HCT116 (cell line): ENCODE measurements around the gene RPS6KA1. TPM values are rescaled to one million over a fixed set of nuclear protein-coding genes. Genes with fewer than 3 reads are reported as not detected.
A peak's percentile ranks its signal among the peaks of the same experiment; 100 is the strongest.
"Not testable (repeated sequence)": the region's sequence is repeated elsewhere in the genome, so short reads cannot be mapped to it uniquely, and the experiment has no call there.

Experiments
- ATAC-seq: fragments of 200-7000 bp; cut with Tn5 transposase; 2 replicates; pipeline ENCODE4 v1.9.1; 2020; ENCODE audit warnings: mild to moderate bottlenecking, moderate library complexity
- BruUV-seq: library from RNA; stranded (reverse); fragments of 400-500 nt; replicated peaks from 2 replicates; lab custom pipeline; 2021; lab: Mats Ljungman, UMichigan
- CTCF ChIA-PET: fragments of 300-600 bp; sonication (Branson Sonifier 250); formaldehyde crosslinking; loops from one replicate; lab custom pipeline; 2021; ENCODE audit warnings: antibody characterized with exemption; lab: Charles Lee
- POLR2A ChIA-PET: fragments of 300-600, 350-600 bp; sonication (Branson Sonifier 250); formaldehyde crosslinking; loops from one replicate; lab custom pipeline; 2021; ENCODE audit warnings: antibody characterized with exemption; lab: Charles Lee
- RAD21 ChIA-PET, 2 experiments: fragments of 300-600 bp; sonication (Branson Sonifier 250); formaldehyde crosslinking; loops; one replicate each; lab custom pipeline; 2023; ENCODE audit warnings: low total read pairs in 2 of 2; ENCODE audit not compliant: uncharacterized antibody in 2 of 2, unreplicated experiment in 2 of 2, low non-redundant PET in 1 of 2; lab: Charles Lee
- DNase-seq: peaks from one replicate; pipeline ENCODE4 v3.0.0-alpha.2; 2010; ENCODE audit warnings: low read depth, low spot score
- H2AFZ ChIP-seq: fragments of 200-600 bp; shearing (Covaris generic), sonication (generic); 2 replicates; pipeline ENCODE4 v1.6.1; 2017; ENCODE audit warnings: low read depth, mixed run types, mixed read lengths, antibody characterized with exemption, low read length; ENCODE audit not compliant: poor library complexity, severe bottlenecking
- H3K27ac ChIP-seq: 2 replicates; pipeline ENCODE4 v1.5.1; 2012; ENCODE audit warnings: low read depth, low read length
- H3K27me3 ChIP-seq: fragments of 200-600 bp; sonication (generic); 2 replicates; pipeline ENCODE4 v1.6.1; 2016; ENCODE audit warnings: mixed run types, low read length, mixed read lengths; ENCODE audit not compliant: insufficient read depth
- H3K36me3 ChIP-seq, 2 experiments: fragments of 200-500 bp in 1 of 2; fragments of 200-600 bp in 1 of 2; sonication (Bioruptor generic) in 1 of 2; sonication (generic) in 1 of 2; 2 replicates each; pipeline versions ENCODE4 v1.5.1 to v1.6.1; 2014 to 2016; ENCODE audit warnings: low read length in 2 of 2, inconsistent platforms in 1 of 2, mixed read lengths in 1 of 2, mixed run types in 1 of 2; ENCODE audit not compliant: insufficient read depth in 2 of 2, control insufficient read depth in 1 of 2
- H3K4me1 ChIP-seq, 2 experiments: fragments of 200-600 bp in 1 of 2; sonication (generic) in 1 of 2; 2 replicates each; pipeline versions ENCODE4 v1.5.1 to v1.6.1; 2012 to 2017; ENCODE audit warnings: low read length in 2 of 2, inconsistent platforms in 1 of 2, mild to moderate bottlenecking in 1 of 2, mixed read lengths in 1 of 2, mixed run types in 1 of 2, moderate library complexity in 1 of 2; ENCODE audit not compliant: insufficient read depth in 2 of 2, control insufficient read depth in 1 of 2
- H3K4me2 ChIP-seq: fragments of 200-600 bp; sonication (generic); 2 replicates; pipeline ENCODE4 v1.6.1; 2017; ENCODE audit warnings: mixed run types, low read length, mixed read lengths
- H3K4me3 ChIP-seq, 2 experiments: fragments of 200-600 bp in 1 of 2; sonication (generic) in 1 of 2; replicated peaks in 1 of 2; 2 replicates each; pipeline ENCODE4 v1.5.1; 2011 to 2016; ENCODE audit warnings: low read length in 2 of 2, control low read depth in 1 of 2, low read depth in 1 of 2, mild to moderate bottlenecking in 1 of 2, mixed read lengths in 1 of 2, mixed run types in 1 of 2
- H3K79me2 ChIP-seq: fragments of 200-600 bp; sonication (generic); 2 replicates; pipeline ENCODE4 v1.6.1; 2017; ENCODE audit warnings: mild to moderate bottlenecking, mixed run types, low read length, moderate library complexity, mixed read lengths; ENCODE audit not compliant: insufficient read depth
- H3K9ac ChIP-seq: fragments of 200-600 bp; sonication (generic); 2 replicates; pipeline ENCODE4 v1.6.1; 2016; ENCODE audit warnings: low read length, mixed read lengths
- H3K9me2 ChIP-seq: fragments of 200-600 bp; sonication (generic), shearing (Covaris generic); 2 replicates; pipeline ENCODE4 v1.6.1; 2017; ENCODE audit warnings: mixed run types, mild to moderate bottlenecking, moderate library complexity; ENCODE audit not compliant: insufficient read depth
- H3K9me3 ChIP-seq, 2 experiments: fragments of 200-500 bp in 1 of 2; fragments of 200-600 bp in 1 of 2; sonication (Bioruptor generic) in 1 of 2; sonication (generic) in 1 of 2; 2 replicates each; pipeline ENCODE4 v1.6.1; 2014 to 2017; ENCODE audit warnings: low read length in 2 of 2, mixed read lengths in 2 of 2, inconsistent platforms in 1 of 2, low read depth in 1 of 2, mild to moderate bottlenecking in 1 of 2, mixed run types in 1 of 2, moderate library complexity in 1 of 2; ENCODE audit not compliant: control insufficient read depth in 1 of 2, insufficient read depth in 1 of 2
- H4K20me1 ChIP-seq: fragments of 200-600 bp; sonication (generic), shearing (Covaris generic); 2 replicates; pipeline ENCODE4 v1.6.1; 2017; ENCODE audit warnings: mixed run types, mild to moderate bottlenecking, moderate library complexity; ENCODE audit not compliant: insufficient read depth
- CBX3 ChIP-seq: IDR thresholded peaks from 2 replicates; pipeline ENCODE4 v1.6.1; 2012; ENCODE audit warnings: low read depth
- ELF1 ChIP-seq: IDR thresholded peaks from 2 replicates; pipeline ENCODE4 v1.6.1; 2012; ENCODE audit warnings: low read depth, borderline replicate concordance
- EZH2phosphoT487 ChIP-seq: fragments of 200-600 bp; IDR thresholded peaks from 2 replicates; pipeline ENCODE4 v1.6.1; 2018; ENCODE audit warnings: antibody characterized with exemption, borderline replicate concordance
- POLR2A ChIP-seq: IDR thresholded peaks from 2 replicates; pipeline ENCODE4 v1.7.0; 2011; ENCODE audit warnings: borderline replicate concordance; ENCODE audit not compliant: insufficient read depth, insufficient read length; ENCODE audit errors: extremely low read depth
- SIN3A ChIP-seq: IDR thresholded peaks from 2 replicates; pipeline ENCODE4 v1.6.1; 2012; ENCODE audit warnings: low read depth
- ZFX ChIP-seq: fragments of 450-650 bp; IDR thresholded peaks from 2 replicates; pipeline ENCODE4 v1.6.1; 2017
- ZNF274 ChIP-seq: fragments of 200-500 bp; sonication (Bioruptor generic); IDR thresholded peaks from 2 replicates; pipeline ENCODE4 v1.6.1; 2014; ENCODE audit warnings: mild to moderate bottlenecking, low read depth, low read length, inconsistent platforms
- intact Hi-C: fragments of 100-400 bp; cut with micrococcal nuclease; formaldehyde crosslinking; loops from 2 replicates; pipeline ENCODE4 v1.10.0; 2022
- total RNA-seq: library from RNA; stranded (reverse); gene quantifications from one replicate; pipeline ENCODE4 v1.2.1, GENCODE V29; 2021; ENCODE audit not compliant: unreplicated experiment
- TF ChIP-seq, protein P1 (sequence below): IDR thresholded peaks from 2 replicates; pipeline ENCODE4 v1.6.1; 2011; ENCODE audit warnings: mild to moderate bottlenecking, low read length, moderate library complexity; ENCODE audit not compliant: insufficient replicate concordance; ENCODE audit errors: extremely low read depth
- TF ChIP-seq, protein P2 (sequence below): IDR thresholded peaks from 2 replicates; pipeline ENCODE4 v1.6.1; 2012; ENCODE audit warnings: low read depth
- TF ChIP-seq, protein P3 (sequence below): IDR thresholded peaks from 2 replicates; pipeline ENCODE4 v1.6.1; 2012
- TF ChIP-seq, protein P4 (sequence below): IDR thresholded peaks from 2 replicates; pipeline ENCODE4 v1.6.1; 2012

RPS6KA1 gene
- total RNA-seq, 1 experiment from 2014 or later = 47.0 TPM

DNA sequence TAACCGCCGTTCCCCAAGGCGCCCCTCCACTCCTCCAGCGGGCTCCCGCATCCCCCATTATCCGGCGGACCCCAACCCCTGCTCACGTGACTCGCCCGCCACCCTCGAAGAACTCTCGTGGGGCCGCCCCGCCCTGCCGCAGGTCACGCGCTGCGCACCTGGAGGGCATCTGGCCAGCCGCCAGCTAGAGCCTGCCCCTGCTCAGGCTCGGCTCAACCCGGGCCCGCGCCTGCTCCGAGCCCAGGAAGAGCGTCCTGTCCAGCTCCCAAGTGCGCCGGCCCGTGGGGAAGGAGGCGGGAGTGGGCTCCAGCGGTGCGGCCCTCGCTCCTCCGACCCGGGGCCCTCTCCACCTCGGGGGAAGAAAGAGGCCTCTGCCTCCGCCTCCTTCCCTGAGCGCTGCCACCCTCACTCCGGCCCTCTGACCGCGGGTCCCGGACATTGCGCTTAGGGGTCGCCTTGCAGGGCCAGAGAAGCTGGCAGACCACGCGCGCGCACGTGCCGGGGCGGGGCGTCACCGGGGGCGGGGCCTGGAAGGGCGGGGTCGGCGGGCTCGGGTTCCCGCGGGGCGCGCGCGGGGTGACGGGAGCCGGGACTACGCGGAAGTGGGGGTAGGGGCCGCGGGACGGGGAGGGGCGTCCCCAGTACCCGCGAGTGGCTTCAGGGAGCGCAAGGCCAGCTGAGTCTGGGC, 28.9 kb upstream of the RPS6KA1 start (continued):
- TF ChIP-seq, protein P1, sequence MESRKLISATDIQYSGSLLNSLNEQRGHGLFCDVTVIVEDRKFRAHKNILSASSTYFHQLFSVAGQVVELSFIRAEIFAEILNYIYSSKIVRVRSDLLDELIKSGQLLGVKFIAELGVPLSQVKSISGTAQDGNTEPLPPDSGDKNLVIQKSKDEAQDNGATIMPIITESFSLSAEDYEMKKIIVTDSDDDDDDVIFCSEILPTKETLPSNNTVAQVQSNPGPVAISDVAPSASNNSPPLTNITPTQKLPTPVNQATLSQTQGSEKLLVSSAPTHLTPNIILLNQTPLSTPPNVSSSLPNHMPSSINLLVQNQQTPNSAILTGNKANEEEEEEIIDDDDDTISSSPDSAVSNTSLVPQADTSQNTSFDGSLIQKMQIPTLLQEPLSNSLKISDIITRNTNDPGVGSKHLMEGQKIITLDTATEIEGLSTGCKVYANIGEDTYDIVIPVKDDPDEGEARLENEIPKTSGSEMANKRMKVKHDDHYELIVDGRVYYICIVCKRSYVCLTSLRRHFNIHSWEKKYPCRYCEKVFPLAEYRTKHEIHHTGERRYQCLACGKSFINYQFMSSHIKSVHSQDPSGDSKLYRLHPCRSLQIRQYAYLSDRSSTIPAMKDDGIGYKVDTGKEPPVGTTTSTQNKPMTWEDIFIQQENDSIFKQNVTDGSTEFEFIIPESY = peak; percentile 17
- TF ChIP-seq POLR2A (no peak), ELF1 (peak; percentile 84; the same call in 1 of the 2 replicates), ZNF274 (no peak), CBX3 (peak; percentile 52), SIN3A (peak; percentile 79), EZH2phosphoT487 (no peak), ZFX (peak; percentile 73; the same call in 1 of the 2 replicates)
- TF ChIP-seq, protein P2, sequence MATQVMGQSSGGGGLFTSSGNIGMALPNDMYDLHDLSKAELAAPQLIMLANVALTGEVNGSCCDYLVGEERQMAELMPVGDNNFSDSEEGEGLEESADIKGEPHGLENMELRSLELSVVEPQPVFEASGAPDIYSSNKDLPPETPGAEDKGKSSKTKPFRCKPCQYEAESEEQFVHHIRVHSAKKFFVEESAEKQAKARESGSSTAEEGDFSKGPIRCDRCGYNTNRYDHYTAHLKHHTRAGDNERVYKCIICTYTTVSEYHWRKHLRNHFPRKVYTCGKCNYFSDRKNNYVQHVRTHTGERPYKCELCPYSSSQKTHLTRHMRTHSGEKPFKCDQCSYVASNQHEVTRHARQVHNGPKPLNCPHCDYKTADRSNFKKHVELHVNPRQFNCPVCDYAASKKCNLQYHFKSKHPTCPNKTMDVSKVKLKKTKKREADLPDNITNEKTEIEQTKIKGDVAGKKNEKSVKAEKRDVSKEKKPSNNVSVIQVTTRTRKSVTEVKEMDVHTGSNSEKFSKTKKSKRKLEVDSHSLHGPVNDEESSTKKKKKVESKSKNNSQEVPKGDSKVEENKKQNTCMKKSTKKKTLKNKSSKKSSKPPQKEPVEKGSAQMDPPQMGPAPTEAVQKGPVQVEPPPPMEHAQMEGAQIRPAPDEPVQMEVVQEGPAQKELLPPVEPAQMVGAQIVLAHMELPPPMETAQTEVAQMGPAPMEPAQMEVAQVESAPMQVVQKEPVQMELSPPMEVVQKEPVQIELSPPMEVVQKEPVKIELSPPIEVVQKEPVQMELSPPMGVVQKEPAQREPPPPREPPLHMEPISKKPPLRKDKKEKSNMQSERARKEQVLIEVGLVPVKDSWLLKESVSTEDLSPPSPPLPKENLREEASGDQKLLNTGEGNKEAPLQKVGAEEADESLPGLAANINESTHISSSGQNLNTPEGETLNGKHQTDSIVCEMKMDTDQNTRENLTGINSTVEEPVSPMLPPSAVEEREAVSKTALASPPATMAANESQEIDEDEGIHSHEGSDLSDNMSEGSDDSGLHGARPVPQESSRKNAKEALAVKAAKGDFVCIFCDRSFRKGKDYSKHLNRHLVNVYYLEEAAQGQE = no peak
- TF ChIP-seq, protein P3, sequence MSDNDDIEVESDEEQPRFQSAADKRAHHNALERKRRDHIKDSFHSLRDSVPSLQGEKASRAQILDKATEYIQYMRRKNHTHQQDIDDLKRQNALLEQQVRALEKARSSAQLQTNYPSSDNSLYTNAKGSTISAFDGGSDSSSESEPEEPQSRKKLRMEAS = peak; percentile 88
- TF ChIP-seq, protein P4, sequence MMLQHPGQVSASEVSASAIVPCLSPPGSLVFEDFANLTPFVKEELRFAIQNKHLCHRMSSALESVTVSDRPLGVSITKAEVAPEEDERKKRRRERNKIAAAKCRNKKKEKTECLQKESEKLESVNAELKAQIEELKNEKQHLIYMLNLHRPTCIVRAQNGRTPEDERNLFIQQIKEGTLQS = no peak

DNA sequence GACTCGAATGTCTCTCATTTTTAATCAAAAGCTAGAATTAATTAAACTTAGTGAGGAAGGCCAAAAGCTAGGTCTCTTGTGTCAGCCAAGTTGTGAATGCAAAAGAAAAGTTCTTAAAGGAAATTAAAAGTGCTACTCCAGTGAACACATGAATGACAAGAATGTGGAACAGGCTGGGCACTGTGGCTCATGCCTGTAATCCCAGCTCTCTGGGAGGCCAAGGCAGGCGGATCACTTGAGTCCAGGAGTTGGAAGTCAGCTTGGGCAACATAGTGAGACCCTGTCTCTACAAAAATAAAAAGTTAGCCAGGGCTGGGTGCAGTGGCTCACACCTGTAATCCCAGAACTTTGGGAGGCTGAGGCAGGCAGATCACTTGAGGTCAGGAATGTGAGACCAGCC, 18.9 kb upstream of the RPS6KA1 start:
- H3K4me3 ChIP-seq, H3K79me2 ChIP-seq, H3K4me2 ChIP-seq, H4K20me1 ChIP-seq, BruUV-seq, H3K9ac ChIP-seq, H3K9me2 ChIP-seq, H3K27ac ChIP-seq, H3K27me3 ChIP-seq, DNase-seq, H2AFZ ChIP-seq, H3K9me3 ChIP-seq, intact Hi-C loops, ATAC-seq, H3K36me3 ChIP-seq, RAD21 ChIA-PET, H3K4me1 ChIP-seq: not testable (repeated sequence)
- ChIA-PET CTCF (interaction anchor here (1.1 kb wide), 1 partner anchor 11 kb away, joined by 3 read pairs; no protein-coding TSS in a partner anchor), POLR2A (interaction anchor here (1.0 kb wide), 1 partner anchor 10 kb away, joined by 3 read pairs; no protein-coding TSS in a partner anchor)

DNA sequence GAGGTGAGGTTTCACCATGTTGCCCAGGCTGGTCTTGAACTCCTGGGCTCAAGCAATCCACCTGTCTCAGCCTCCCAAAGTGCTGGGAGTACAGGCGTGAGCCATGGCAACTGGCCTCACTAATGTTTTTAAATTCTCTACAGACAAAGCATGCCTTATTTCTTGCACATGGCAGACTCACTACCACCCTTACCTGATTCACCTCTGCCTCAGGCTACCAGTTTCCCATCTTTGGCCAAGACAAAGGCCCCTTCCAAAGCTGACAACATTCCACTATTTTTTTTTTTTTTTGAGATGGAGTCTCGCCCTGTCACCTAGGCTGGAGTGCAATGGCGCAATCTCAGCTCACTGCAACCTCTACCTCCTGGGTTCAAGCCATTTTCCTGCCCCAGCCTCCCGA, 13.7 kb upstream of the RPS6KA1 start:
- ATAC-seq, H3K36me3 ChIP-seq, H2AFZ ChIP-seq, H3K79me2 ChIP-seq, H4K20me1 ChIP-seq, H3K9me3 ChIP-seq, H3K4me3 ChIP-seq, intact Hi-C loops, H3K27ac ChIP-seq, H3K4me1 ChIP-seq, H3K9me2 ChIP-seq, H3K27me3 ChIP-seq, RAD21 ChIA-PET, H3K4me2 ChIP-seq, H3K9ac ChIP-seq, POLR2A ChIA-PET, DNase-seq, BruUV-seq: not testable (repeated sequence)
- CTCF ChIA-PET = interaction anchor here (1.4 kb wide), 1 partner anchor 15 kb away, joined by 3 read pairs; no protein-coding TSS in a partner anchor
